Esophagus (tissue), 2 donors: ENCODE results near the gene EMC1. TPM values are rescaled to one million over a fixed set of nuclear protein-coding genes. Genes with fewer than 3 reads are reported as not detected.
A peak's percentile ranks its signal among the peaks of the same experiment; 100 is the strongest.
"Not testable (repeated sequence)": the region's sequence is repeated elsewhere in the genome, so short reads cannot be mapped to it uniquely, and the experiment has no call there.

Experiments
- H3K27ac ChIP-seq, 2 donors: one replicate each; pipeline ENCODE4 v1.5.1; 2013; ENCODE audit warnings: low read depth in 2 of 2, mild to moderate bottlenecking in 2 of 2, inconsistent platforms in 1 of 2, low read length in 1 of 2, moderate library complexity in 1 of 2
- H3K27me3 ChIP-seq, 2 donors: one replicate each; pipeline ENCODE4 v1.6.1; 2013; ENCODE audit warnings: low read length in 2 of 2, control low read depth in 1 of 2, mild to moderate bottlenecking in 1 of 2; ENCODE audit not compliant: insufficient read depth in 2 of 2, control insufficient read depth in 1 of 2
- H3K36me3 ChIP-seq, 2 donors: one replicate each; pipeline ENCODE4 v1.6.1; 2013; ENCODE audit warnings: low read length in 1 of 2; ENCODE audit not compliant: control insufficient read depth in 2 of 2, insufficient read depth in 2 of 2
- H3K4me1 ChIP-seq, 2 donors: one replicate each; pipeline ENCODE4 v1.6.1; 2013; ENCODE audit warnings: low read length in 1 of 2; ENCODE audit not compliant: control insufficient read depth in 2 of 2, insufficient read depth in 2 of 2
- H3K4me3 ChIP-seq, 2 donors: one replicate each; pipeline ENCODE4 v1.5.1; 2013; ENCODE audit warnings: low read length in 2 of 2, mild to moderate bottlenecking in 2 of 2, low read depth in 1 of 2, moderate library complexity in 1 of 2
- H3K9me3 ChIP-seq, 2 donors: one replicate each; pipeline ENCODE4 v1.6.1; 2013; ENCODE audit warnings: mild to moderate bottlenecking in 2 of 2, low read depth in 1 of 2, low read length in 1 of 2, moderate library complexity in 1 of 2; ENCODE audit not compliant: control insufficient read depth in 2 of 2, insufficient read depth in 1 of 2
- WGBS, 2 donors: extraction: QIAGEN DNeasy Blood & Tissue Kit; methylation state at CpG; one replicate each; pipeline ENCODE4 v1.1.7; 2013; 5-methylcytosine and 5-hydroxymethylcytosine counted together
- polyA plus RNA-seq, 2 donors: library from polyadenylated mRNA; stranded (reverse); fragments of 200-250 nt; gene quantifications; one replicate each; pipeline ENCODE4 v1.2.3, GENCODE V29; 2013
- donor health status: healthy with polysubstance abuse.
- donor health status: Bipolar disorder and iron deficiency.

Gene EMC1
- polyA plus RNA-seq, 2 donors = 9.4 to 11.3 TPM

GRCh38 chr1:19220991-19221390 lies 30.3 kb downstream of the EMC1 start:
- H3K27ac ChIP-seq = no peak overlapping the region
- H3K9me3 ChIP-seq = no peaks in the 10 kb centered on the region
- no peaks in the 10 kb centered on the region for H3K27me3 ChIP-seq
- H3K4me3 ChIP-seq = no peak overlapping the region
- no peaks in the 10 kb centered on the region for H3K4me1 ChIP-seq
- WGBS, 2 donors = 70 to 72% methylated on average over 7 of the region's 7 CpGs
- peaks cover 14 to 44% of the 10 kb centered on the region in 2 donors for H3K36me3 ChIP-seq

- peaks cover 14 to 42% of the 10 kb centered on the region in 2 donors for H3K36me3 ChIP-seq
- 91 to 92% methylated on average over 8 of the region's 8 CpGs for WGBS, 2 donors
Measured at GRCh38 chr1:19220080-19220846, 31.1 kb downstream of the EMC1 start.

GRCh38 chr1:19219451-19219850 lies 31.9 kb downstream of the EMC1 start:
- Histone ChIP-seq H3K4me3 (no peak overlapping the region), H3K36me3 (peaks cover 13 to 38% of the 10 kb centered on the region in 2 donors), H3K9me3 (no peaks in the 10 kb centered on the region), H3K27ac (no peak overlapping the region), H3K27me3 (no peaks in the 10 kb centered on the region), H3K4me1 (no peaks in the 10 kb centered on the region)
- 82 to 85% methylated on average over 7 of the region's 7 CpGs for WGBS, 2 donors

More at GRCh38 chr1:19220080-19220846, 31.1 kb downstream of the EMC1 start:
- no peaks in the 10 kb centered on the region for H3K4me1 ChIP-seq
- H3K27me3 ChIP-seq = no peaks in the 10 kb centered on the region
- H3K27ac ChIP-seq = peak overlapping the region in 1 of 2 donors; percentile 15
- no peaks in the 10 kb centered on the region for H3K9me3 ChIP-seq
- no peak overlapping the region for H3K4me3 ChIP-seq

- H3K27me3 ChIP-seq, H3K9me3 ChIP-seq, H3K4me1 ChIP-seq, H3K4me3 ChIP-seq, H3K27ac ChIP-seq: not testable (repeated sequence)
- WGBS, 2 donors = 94 to 99% methylated on average over 4 of the region's 4 CpGs
- peaks cover 13 to 23% of the 10 kb centered on the region in 2 donors for H3K36me3 ChIP-seq
Measured at GRCh38 chr1:19216585-19216984, 34.7 kb downstream of the EMC1 start.

- WGBS, 2 donors = 96 to 100% methylated on average over 1 of the region's 1 CpG
- H3K9me3 ChIP-seq = no peaks in the 10 kb centered on the region
- H3K27ac ChIP-seq = no peak overlapping the region
- peaks cover 0 to 3% of the 10 kb centered on the region in 2 donors for H3K4me1 ChIP-seq
- no peak overlapping the region for H3K4me3 ChIP-seq
- H3K36me3 ChIP-seq = peaks cover 2 to 3% of the 10 kb centered on the region in 2 donors
- H3K27me3 ChIP-seq = no peaks in the 10 kb centered on the region
Measured at GRCh38 chr1:19213580-19213979, 37.7 kb downstream of the EMC1 start.

GRCh38 chr1:19212167-19212566 lies 39.2 kb downstream of the EMC1 start:
- Histone ChIP-seq H3K27ac (no peak overlapping the region), H3K9me3 (no peaks in the 10 kb centered on the region), H3K27me3 (no peaks in the 10 kb centered on the region), H3K36me3 (peaks cover 0 to 3% of the 10 kb centered on the region in 2 donors), H3K4me3 (no peak overlapping the region), H3K4me1 (peaks cover 0 to 3% of the 10 kb centered on the region in 2 donors)

- H3K27ac ChIP-seq = peak overlapping the region; percentile 95 to 97
- H3K9me3 ChIP-seq = no peaks in the 10 kb centered on the region
- H3K4me3 ChIP-seq = peak overlapping the region; percentile 85 to 94
- 16 to 17% methylated on average over 12 of the region's 12 CpGs for WGBS, 2 donors
- no peaks in the 10 kb centered on the region for H3K27me3 ChIP-seq
- H3K4me1 ChIP-seq = peaks cover 0 to 3% of the 10 kb centered on the region in 2 donors
- peaks cover 0 to 3% of the 10 kb centered on the region in 2 donors for H3K36me3 ChIP-seq
Measured at GRCh38 chr1:19210772-19211549, 40.4 kb downstream of the EMC1 start.

GRCh38 chr1:19209990-19210771 lies 41.1 kb downstream of the EMC1 start, which contains the start of gene UBR4:
UBR4 (minus strand) TSS chr1:19210266; CDS start chr1:19210248, 18 bp downstream.
- H3K9me3 ChIP-seq = no peaks in the 10 kb centered on the region
- H3K27ac ChIP-seq = peak within 1 kb of the TSS; percentile 95 to 97
- WGBS, 2 donors = 1% methylated on average over 68 to 80 of the region's 80 CpGs
- H3K4me1 ChIP-seq = peaks cover 0 to 3% of the 10 kb centered on the region in 2 donors
- no peaks in the 10 kb centered on the region for H3K27me3 ChIP-seq
- H3K36me3 ChIP-seq = peaks cover 0 to 3% of the 10 kb centered on the region in 2 donors
- H3K4me3 ChIP-seq = peak within 1 kb of the TSS; percentile 85 to 94

- Histone ChIP-seq H3K27ac (peak overlapping the region; percentile 95 to 97), H3K27me3 (no peaks in the 10 kb centered on the region), H3K36me3 (peaks cover 0 to 3% of the 10 kb centered on the region in 2 donors), H3K9me3 (no peaks in the 10 kb centered on the region), H3K4me3 (peak overlapping the region; percentile 85 to 94), H3K4me1 (peaks cover 0 to 3% of the 10 kb centered on the region in 2 donors)
- 0 to 1% methylated on average over 28 of the region's 28 CpGs for WGBS, 2 donors
Measured at GRCh38 chr1:19209439-19209989, 41.8 kb downstream of the EMC1 start.
